MM.1S (cell line): ENCODE results near the gene EXOC4.

Source experiments
- DNase-seq: peaks from one replicate; pipeline ENCODE4 v3.0.0-alpha.2; 2015
- H2AFZ ChIP-seq: fragments of 300-600 bp; sonication (generic); 2 replicates; pipeline ENCODE4 v1.6.0; 2016; ENCODE audit warnings: antibody characterized with exemption, low read length
- H3F3A ChIP-seq: fragments of 300-600 bp; sonication (generic); 2 replicates; pipeline ENCODE4 v1.6.1; 2016; ENCODE audit warnings: mild to moderate bottlenecking, antibody characterized with exemption, low read length, moderate library complexity, mixed read lengths; ENCODE audit not compliant: insufficient read depth
- H3K27ac ChIP-seq: fragments of 300-600 bp; sonication (generic); 2 replicates; pipeline ENCODE4 v1.5.1; 2016; ENCODE audit warnings: mild to moderate bottlenecking, low read length
- H3K27me3 ChIP-seq: fragments of 300-600 bp; sonication (generic); replicated peaks from 2 replicates; pipeline ENCODE4 v1.6.0; 2016; ENCODE audit warnings: low read length; ENCODE audit not compliant: insufficient read depth
- H3K36me3 ChIP-seq: fragments of 300-600 bp; sonication (generic); replicated peaks from 2 replicates; pipeline ENCODE4 v1.6.1; 2016; ENCODE audit warnings: mild to moderate bottlenecking, low read length, mixed read lengths; ENCODE audit not compliant: insufficient read depth
- H3K4me1 ChIP-seq: fragments of 300-600 bp; sonication (generic); 2 replicates; pipeline ENCODE4 v1.6.1; 2016; ENCODE audit warnings: low read length, mixed read lengths
- H3K4me2 ChIP-seq: fragments of 300-600 bp; sonication (generic); 2 replicates; pipeline ENCODE4 v1.6.0; 2016; ENCODE audit warnings: low read depth, low read length
- H3K4me3 ChIP-seq: fragments of 300-600 bp; sonication (generic); 2 replicates; pipeline ENCODE4 v1.5.1; 2016; ENCODE audit warnings: low read length, mixed read lengths
- H3K79me2 ChIP-seq: fragments of 300-600 bp; sonication (generic); 2 replicates; pipeline ENCODE4 v1.6.1; 2016; ENCODE audit warnings: mixed run types, low read length, mixed read lengths
- H3K9ac ChIP-seq: fragments of 300-600 bp; sonication (generic); 2 replicates; pipeline ENCODE4 v1.6.1; 2016; ENCODE audit warnings: low read length, mixed read lengths
- H3K9me2 ChIP-seq: fragments of 300-600 bp; sonication (generic); replicated peaks from 2 replicates; pipeline ENCODE4 v1.6.1; 2016; ENCODE audit warnings: mild to moderate bottlenecking, low read length, mixed read lengths; ENCODE audit not compliant: insufficient read depth
- H3K9me3 ChIP-seq: fragments of 300-600 bp; sonication (generic); replicated peaks from 2 replicates; pipeline ENCODE4 v1.6.1; 2016; ENCODE audit warnings: mild to moderate bottlenecking, low read length, mixed read lengths; ENCODE audit not compliant: insufficient read depth
- H4K20me1 ChIP-seq: fragments of 300-600 bp; sonication (generic); 2 replicates; pipeline ENCODE4 v1.6.1; 2016; ENCODE audit warnings: mild to moderate bottlenecking, low read length, moderate library complexity, mixed read lengths; ENCODE audit not compliant: insufficient read depth
- CTCF ChIP-seq: fragments of 300-600 bp; sonication (generic); IDR thresholded peaks from 2 replicates; pipeline ENCODE4 v1.5.1; 2016; ENCODE audit warnings: antibody characterized with exemption, low read length, mixed read lengths
- EZH2 ChIP-seq: fragments of 300-600 bp; sonication (generic); optimal IDR thresholded peaks from 2 replicates; pipeline ENCODE3; 2017; ENCODE audit warnings: low read depth, mild to moderate bottlenecking, antibody characterized with exemption, low read length, mixed read lengths
- EZH2phosphoT487 ChIP-seq: fragments of 300-600 bp; sonication (generic); IDR thresholded peaks from 2 replicates; pipeline ENCODE4 v1.6.1; 2018; ENCODE audit warnings: antibody characterized with exemption, low read length

Gene EXOC4

DNA sequence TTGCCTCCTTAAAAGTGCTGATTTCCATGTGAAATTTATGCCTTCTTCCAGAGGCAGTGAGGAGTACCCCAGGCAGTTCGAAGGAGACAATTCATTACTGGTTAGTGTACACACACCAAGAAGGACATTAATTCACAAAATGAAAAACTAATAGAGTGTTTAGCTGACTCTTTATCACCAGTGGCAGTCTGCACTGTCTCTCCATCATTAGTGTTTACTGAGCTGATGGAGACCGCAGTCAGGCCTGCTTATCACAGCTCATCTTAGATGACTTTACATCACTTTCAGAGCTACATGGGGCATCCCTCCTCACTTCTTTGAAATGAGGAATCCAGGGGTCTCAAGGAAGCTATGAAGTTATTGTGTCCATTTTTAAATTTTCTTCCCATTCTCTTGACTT lies 718.7 kb downstream of the EXOC4 start:
- Histone ChIP-seq H3K9me3 (no peaks in the 10 kb centered on the region), H2AFZ (no peak overlapping the region), H3K9me2 (no peaks in the 10 kb centered on the region), H3K4me3 (no peak overlapping the region), H3K4me2 (no peak overlapping the region), H4K20me1 (no peaks in the 10 kb centered on the region), H3K36me3 (no peaks in the 10 kb centered on the region), H3K79me2 (no peaks in the 10 kb centered on the region), H3K27me3 (no peaks in the 10 kb centered on the region), H3K4me1 (no peaks in the 10 kb centered on the region), H3F3A (no peaks in the 10 kb centered on the region), H3K9ac (no peak overlapping the region), H3K27ac (no peak overlapping the region)
- TF ChIP-seq EZH2 (no peak), EZH2phosphoT487 (no peak), CTCF (no peak)
- DNase-seq: no peak

- no peak for DNase-seq
- H3K36me3 ChIP-seq: no peaks in the 10 kb centered on the region
- no peaks in the 10 kb centered on the region for H4K20me1 ChIP-seq
- H3K4me3 ChIP-seq: no peak overlapping the region
- H3K27ac ChIP-seq: no peak overlapping the region
- H3K27me3 ChIP-seq: no peaks in the 10 kb centered on the region
- H3F3A ChIP-seq: no peaks in the 10 kb centered on the region
- H3K9me2 ChIP-seq: no peaks in the 10 kb centered on the region
- no peak overlapping the region for H3K4me2 ChIP-seq
- H3K4me1 ChIP-seq: no peaks in the 10 kb centered on the region
- no peak overlapping the region for H3K9ac ChIP-seq
- TF ChIP-seq EZH2 (no peak), CTCF (no peak), EZH2phosphoT487 (no peak)
- no peak overlapping the region for H2AFZ ChIP-seq
- H3K79me2 ChIP-seq: no peaks in the 10 kb centered on the region
- H3K9me3 ChIP-seq: no peaks in the 10 kb centered on the region
Observed at GRCh38 chr7:133973710-133974109, 720.8 kb downstream of the EXOC4 start.

DNA sequence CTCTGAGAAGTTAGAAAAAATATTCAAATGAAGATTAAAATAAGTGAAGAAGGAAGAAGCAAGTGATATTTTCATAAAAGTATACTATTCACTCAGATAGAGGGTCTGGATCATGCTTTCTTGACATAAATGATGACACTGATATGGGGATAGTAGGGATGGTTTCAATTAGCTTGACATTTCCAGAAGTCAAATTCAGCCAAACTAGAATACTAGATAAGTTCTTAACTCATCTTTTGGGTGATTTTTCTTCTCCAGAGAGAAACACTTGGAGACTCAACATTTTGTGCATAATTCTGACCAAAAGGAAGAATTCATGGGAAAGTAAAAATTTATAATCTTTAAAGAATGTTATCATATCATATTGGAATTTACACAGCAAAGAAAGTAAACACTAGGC lies 722.3 kb downstream of the EXOC4 start:
- Histone ChIP-seq H3F3A (no peaks in the 10 kb centered on the region), H3K27me3 (no peaks in the 10 kb centered on the region), H3K9me2 (no peaks in the 10 kb centered on the region), H3K4me3 (no peak overlapping the region), H4K20me1 (no peaks in the 10 kb centered on the region), H2AFZ (no peak overlapping the region), H3K4me2 (no peak overlapping the region), H3K79me2 (no peaks in the 10 kb centered on the region), H3K36me3 (no peaks in the 10 kb centered on the region), H3K4me1 (no peaks in the 10 kb centered on the region), H3K27ac (no peak overlapping the region), H3K9ac (no peak overlapping the region), H3K9me3 (no peaks in the 10 kb centered on the region)
- no peak for DNase-seq
- TF ChIP-seq CTCF (no peak), EZH2 (no peak), EZH2phosphoT487 (no peak)
